Kidney (tissue), 14 donors: ENCODE results near the gene DEPDC5. TPM values are rescaled to one million over a fixed set of nuclear protein-coding genes. Genes with fewer than 3 reads are reported as not detected.

Experiments
- DNase-seq, 5 donors: peaks; one replicate each; pipeline ENCODE4 v3.0.0-alpha.2; 2013 to 2020
- FAIRE-seq: peaks from 2 replicates; lab custom pipeline; 2012; peaks lifted over from hg19 to GRCh38; lab: Jason Lieb, UNC
- H3K27ac ChIP-seq, 2 donors: one replicate each; pipeline ENCODE4 v1.7.0; 2013; ENCODE audit warnings: low read depth in 2 of 2, low read length in 2 of 2, inconsistent platforms in 1 of 2
- H3K27me3 ChIP-seq: one replicate; pipeline ENCODE4 v1.7.1; 2013; ENCODE audit warnings: low read length, inconsistent platforms; ENCODE audit not compliant: control insufficient read depth, insufficient read depth
- H3K36me3 ChIP-seq, 3 donors: one replicate each; pipeline versions ENCODE4 v1.7.0 to v1.7.1; 2013; ENCODE audit warnings: low read length in 3 of 3, control low read depth in 1 of 3, inconsistent platforms in 1 of 3; ENCODE audit not compliant: insufficient read depth in 3 of 3, control insufficient read depth in 2 of 3
- H3K4me1 ChIP-seq, 3 donors: one replicate each; pipeline versions ENCODE4 v1.7.0 to v1.7.1; 2013; ENCODE audit warnings: low read length in 3 of 3, inconsistent platforms in 1 of 3, low read depth in 1 of 3; ENCODE audit not compliant: control insufficient read depth in 2 of 3, insufficient read depth in 2 of 3
- H3K4me3 ChIP-seq, 3 donors: one replicate each; pipeline versions ENCODE4 v1.7.0 to v1.8.1; 2013; ENCODE audit warnings: low read length in 3 of 3, control low read depth in 1 of 3, inconsistent platforms in 1 of 3
- H3K9ac ChIP-seq, 3 donors: one replicate each; pipeline versions ENCODE4 v1.7.0 to v1.7.1; 2013; ENCODE audit warnings: low read length in 3 of 3, control low read depth in 1 of 3, inconsistent platforms in 1 of 3
- H3K9me3 ChIP-seq, 3 donors: one replicate each; pipeline versions ENCODE4 v1.7.0 to v1.7.1; 2013; ENCODE audit warnings: low read length in 3 of 3, control low read depth in 1 of 3, inconsistent platforms in 1 of 3; ENCODE audit not compliant: control insufficient read depth in 2 of 3, insufficient read depth in 1 of 3
- CTCF ChIP-seq: IDR thresholded peaks from 3 replicates; pipeline ENCODE4 v1.5.1; 2012; ENCODE audit warnings: mild to moderate bottlenecking, moderate library complexity, borderline replicate concordance; ENCODE audit not compliant: insufficient read depth; ENCODE audit errors: extremely low read depth
- intact Hi-C: fragments of 100-400 bp; cut with DNase I; formaldehyde crosslinking; loops from one replicate; pipeline ENCODE4 v1.11.1; 2022
- polyA plus RNA-seq: library from polyadenylated mRNA; stranded (reverse); fragments of 350-450 nt; fragmentation: Illumina TruSeq; extraction: RNeasy Lipid Tissue Mini Kit (QIAGEN cat#74804); gene quantifications from one replicate; pipeline ENCODE4 v1.2.3, GENCODE V29; 2014; ENCODE audit warnings: low read depth, low replicate concordance; ENCODE audit not compliant: insufficient read depth
- total RNA-seq: library from RNA; stranded (reverse); fragmentation: NEBNext Ultra II Directional; extraction: Animal tissue kit (Norgen Biotek cat#: 25700); gene quantifications from one replicate; pipeline ENCODE4 v1.2.1, GENCODE V29; 2021
- donor health status: control.
- donor health status: control.
- donor health status: control.
- donor health status: control.
- donor health status: control.
- donor health status: DM: yes; HTN: yes; CAD: no.
- donor health status: Normal renal cell carcinoma (clear cell type).

Gene DEPDC5
- total and polyA plus RNA-seq, 2 donors from 2014 or later: 12.1 to 27.3 TPM

- no peak for FAIRE-seq
Observed at GRCh38 chr22:31861226-31861840, 107.5 kb downstream of the DEPDC5 start.

GRCh38 chr22:31866918-31867317, 113.1 kb downstream of the DEPDC5 start:
- Histone ChIP-seq H3K9ac (no peak overlapping the region), H3K27ac (no peak overlapping the region), H3K27me3 (no peaks in the 10 kb centered on the region), H3K4me3 (no peak overlapping the region), H3K36me3 (peaks cover 0 to 11% (median 2%) of the 10 kb centered on the region in 3 donors), H3K9me3 (no peaks in the 10 kb centered on the region), H3K4me1 (peaks cover 0 to 3% (median 0%) of the 10 kb centered on the region in 3 donors)
- intact Hi-C loops: no loop called here
- FAIRE-seq (no peak), DNase-seq (no peak)
- TF ChIP-seq CTCF: no peak

More at GRCh38 chr22:31861226-31861840, 107.5 kb downstream of the DEPDC5 start:
- Histone ChIP-seq H3K27ac (no peak overlapping the region), H3K9ac (no peak overlapping the region), H3K27me3 (no peaks in the 10 kb centered on the region), H3K4me1 (peaks cover 0 to 2% (median 0%) of the 10 kb centered on the region in 3 donors), H3K4me3 (no peak overlapping the region), H3K36me3 (peaks cover 0 to 6% (median 4%) of the 10 kb centered on the region in 3 donors), H3K9me3 (no peaks in the 10 kb centered on the region)
- intact Hi-C loops: no loop called here
- no peak for DNase-seq
- no peak for TF ChIP-seq CTCF

GRCh38 chr22:31867386-31868153, 113.8 kb downstream of the DEPDC5 start:
- Histone ChIP-seq H3K36me3 (peaks cover 0 to 11% (median 2%) of the 10 kb centered on the region in 3 donors), H3K27me3 (no peaks in the 10 kb centered on the region), H3K9ac (no peak overlapping the region), H3K4me3 (no peak overlapping the region), H3K4me1 (peaks cover 0 to 3% (median 0%) of the 10 kb centered on the region in 3 donors), H3K27ac (no peak overlapping the region), H3K9me3 (no peaks in the 10 kb centered on the region)
- DNase-seq: no peak
- TF ChIP-seq CTCF: no peak
- intact Hi-C loops: no loop called here
- no peak for FAIRE-seq
